Measurements from ENCODE around the gene CIDEC. TPM values are rescaled to one million over a fixed set of nuclear protein-coding genes. Genes with fewer than 3 reads are reported as not detected.
A peak's percentile ranks its signal among the peaks of the same experiment; 100 is the strongest.
"Not testable (repeated sequence)": the region's sequence is repeated elsewhere in the genome, so short reads cannot be mapped to it uniquely, and the experiment has no call there.

CIDEC gene
- total RNA-seq, 4 donors from 2014 or later: 27.2 to 510 (median 253) TPM

GRCh38 chr3:9866639-9867038 is 13.4 kb downstream of the CIDEC start:
- peak overlapping the region in 1 of 4 donors; percentile 7 for H3K27ac ChIP-seq
- DNase-seq: no peak
- no peaks in the 10 kb centered on the region for H3K36me3 ChIP-seq
- H3K4me3 ChIP-seq: no peak overlapping the region
- H3K4me1 ChIP-seq: peaks cover 0 to 19% (median 0%) of the 10 kb centered on the region in 4 donors
- no peaks in the 10 kb centered on the region for H3K27me3 ChIP-seq
- no peaks in the 10 kb centered on the region for H3K9me3 ChIP-seq
- TF ChIP-seq POLR2A (IDR thresholded peaks at IDR 0.05): no peak
- TF ChIP-seq, protein P1, sequence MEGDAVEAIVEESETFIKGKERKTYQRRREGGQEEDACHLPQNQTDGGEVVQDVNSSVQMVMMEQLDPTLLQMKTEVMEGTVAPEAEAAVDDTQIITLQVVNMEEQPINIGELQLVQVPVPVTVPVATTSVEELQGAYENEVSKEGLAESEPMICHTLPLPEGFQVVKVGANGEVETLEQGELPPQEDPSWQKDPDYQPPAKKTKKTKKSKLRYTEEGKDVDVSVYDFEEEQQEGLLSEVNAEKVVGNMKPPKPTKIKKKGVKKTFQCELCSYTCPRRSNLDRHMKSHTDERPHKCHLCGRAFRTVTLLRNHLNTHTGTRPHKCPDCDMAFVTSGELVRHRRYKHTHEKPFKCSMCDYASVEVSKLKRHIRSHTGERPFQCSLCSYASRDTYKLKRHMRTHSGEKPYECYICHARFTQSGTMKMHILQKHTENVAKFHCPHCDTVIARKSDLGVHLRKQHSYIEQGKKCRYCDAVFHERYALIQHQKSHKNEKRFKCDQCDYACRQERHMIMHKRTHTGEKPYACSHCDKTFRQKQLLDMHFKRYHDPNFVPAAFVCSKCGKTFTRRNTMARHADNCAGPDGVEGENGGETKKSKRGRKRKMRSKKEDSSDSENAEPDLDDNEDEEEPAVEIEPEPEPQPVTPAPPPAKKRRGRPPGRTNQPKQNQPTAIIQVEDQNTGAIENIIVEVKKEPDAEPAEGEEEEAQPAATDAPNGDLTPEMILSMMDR (IDR thresholded peaks at IDR 0.05): no peak

- H3K4me3 ChIP-seq, H3K27me3 ChIP-seq, H3K9me3 ChIP-seq, H3K36me3 ChIP-seq, DNase-seq: not testable (repeated sequence)
- Histone ChIP-seq H3K27ac (peak overlapping the region in 1 of 4 donors; percentile 67), H3K4me1 (peaks cover 0 to 19% (median 0%) of the 10 kb centered on the region in 4 donors)
Measured at GRCh38 chr3:9865125-9865637, 14.9 kb downstream of the CIDEC start.

GRCh38 chr3:9864200-9864927 is 15.7 kb downstream of the CIDEC start:
- Histone ChIP-seq H3K4me3 (no peak overlapping the region), H3K4me1 (peaks cover 0 to 19% (median 0%) of the 10 kb centered on the region in 4 donors)
- TF ChIP-seq, protein P1 (IDR thresholded peaks at IDR 0.05): no peak
- TF ChIP-seq POLR2A (IDR thresholded peaks at IDR 0.05): no peak

GRCh38 chr3:9863058-9863772 is 16.8 kb downstream of the CIDEC start:
- Histone ChIP-seq H3K27ac (peak overlapping the region in 3 of 4 donors; percentile 20 to 53 (median 38)), H3K9me3 (no peaks in the 10 kb centered on the region), H3K36me3 (no peaks in the 10 kb centered on the region), H3K4me3 (peak overlapping the region; percentile 13 to 51 (median 30)), H3K4me1 (peaks cover 0 to 19% (median 0%) of the 10 kb centered on the region in 4 donors), H3K27me3 (no peaks in the 10 kb centered on the region)
- TF ChIP-seq POLR2A (IDR thresholded peaks at IDR 0.05): no peak
- TF ChIP-seq, protein P1 (IDR thresholded peaks at IDR 0.05): no peak
- no peak for DNase-seq

More at GRCh38 chr3:9864200-9864927, 15.7 kb downstream of the CIDEC start:
- peak in 1 of 3 donors; percentile 69 for DNase-seq
- Histone ChIP-seq H3K9me3 (no peaks in the 10 kb centered on the region), H3K27ac (peak overlapping the region in 2 of 4 donors; percentile 65 to 67), H3K36me3 (no peaks in the 10 kb centered on the region), H3K27me3 (no peaks in the 10 kb centered on the region)

GRCh38 chr3:9862391-9863057 is 17.5 kb downstream of the CIDEC start:
- DNase-seq: peak in 2 of 3 donors; percentile 73 to 80
- peak overlapping the region; percentile 13 to 51 (median 30) for H3K4me3 ChIP-seq
- no peaks in the 10 kb centered on the region for H3K27me3 ChIP-seq
- H3K4me1 ChIP-seq: peaks cover 0 to 19% (median 0%) of the 10 kb centered on the region in 4 donors
- no peaks in the 10 kb centered on the region for H3K36me3 ChIP-seq
- TF ChIP-seq POLR2A (IDR thresholded peaks at IDR 0.05): no peak
- TF ChIP-seq, protein P1 (IDR thresholded peaks at IDR 0.05): peak in 4 of 6 experiments; percentile 32 to 58 (median 56)
- H3K27ac ChIP-seq: peak overlapping the region in 3 of 4 donors; percentile 20 to 53 (median 38)
- no peaks in the 10 kb centered on the region for H3K9me3 ChIP-seq

Data from Peyer's patch (tissue), 4 donors.